ENCODE measurements around the gene GPT2.
"Not testable (repeated sequence)": the region's sequence is repeated elsewhere in the genome, so short reads cannot be mapped to it uniquely, and the experiment has no call there.

Gene GPT2

DNA sequence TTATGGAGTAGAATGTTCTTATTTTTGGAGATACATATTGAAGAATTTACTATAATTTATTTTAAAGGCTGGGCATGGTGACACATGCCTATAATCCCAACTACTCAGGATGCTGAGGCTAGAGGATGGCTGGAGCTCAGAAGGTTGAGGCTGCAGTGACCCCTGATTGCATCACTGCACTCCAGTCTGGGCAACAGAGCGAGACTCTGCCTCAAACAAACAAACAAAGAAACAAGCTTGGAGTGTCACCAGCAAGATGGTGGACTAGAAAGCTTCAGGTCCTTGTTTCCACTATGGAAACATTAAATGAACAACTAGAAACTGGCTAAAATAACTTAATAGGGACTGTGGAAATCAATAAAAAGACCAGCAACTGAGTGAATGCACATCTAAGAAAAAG lies 17.9 kb upstream of the GPT2 start:
- no peak for DNase-seq (ENCODE audit: low read depth)

DNA sequence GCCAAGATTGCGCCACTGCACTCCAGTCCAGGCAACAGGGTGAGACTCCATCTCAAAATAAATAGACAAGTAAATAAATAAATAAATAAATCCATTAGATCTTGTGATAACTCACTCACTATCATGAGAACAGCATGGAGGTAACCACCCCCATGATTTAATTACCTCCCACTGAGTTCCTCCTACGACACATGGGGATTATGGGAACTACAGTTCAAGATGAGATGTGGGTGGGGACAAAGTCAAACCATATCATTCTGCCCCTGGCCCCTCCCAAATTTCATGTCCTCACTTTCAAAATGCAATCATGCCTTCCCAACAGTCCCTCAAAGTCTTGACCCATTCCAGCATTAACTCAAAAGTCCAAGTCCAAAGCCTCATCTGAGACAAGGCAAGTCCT lies 16.7 kb upstream of the GPT2 start:
- DNase-seq (ENCODE audit: low read depth), result not testable (repeated sequence)

DNA sequence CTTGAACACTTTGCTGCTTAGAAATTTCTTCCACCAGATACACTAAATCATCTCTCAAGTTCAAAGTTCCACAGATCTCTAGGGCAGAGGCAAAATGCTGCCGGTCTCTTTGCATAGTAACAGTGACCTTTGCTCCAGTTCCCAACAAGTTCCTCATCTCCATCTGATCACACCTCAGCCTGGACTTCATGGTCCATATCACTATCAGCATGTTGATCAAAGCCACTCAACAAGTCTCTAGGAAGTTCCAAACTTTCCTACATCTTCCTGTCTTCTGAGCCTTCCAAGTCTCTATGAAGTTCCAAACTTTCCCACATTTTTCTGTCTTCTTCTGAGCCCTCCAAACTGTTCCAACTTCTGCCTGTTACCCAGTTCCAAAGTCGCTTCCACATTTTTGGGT lies 15.3 kb upstream of the GPT2 start:
- DNase-seq (ENCODE audit: low read depth), result not testable (repeated sequence)

DNA sequence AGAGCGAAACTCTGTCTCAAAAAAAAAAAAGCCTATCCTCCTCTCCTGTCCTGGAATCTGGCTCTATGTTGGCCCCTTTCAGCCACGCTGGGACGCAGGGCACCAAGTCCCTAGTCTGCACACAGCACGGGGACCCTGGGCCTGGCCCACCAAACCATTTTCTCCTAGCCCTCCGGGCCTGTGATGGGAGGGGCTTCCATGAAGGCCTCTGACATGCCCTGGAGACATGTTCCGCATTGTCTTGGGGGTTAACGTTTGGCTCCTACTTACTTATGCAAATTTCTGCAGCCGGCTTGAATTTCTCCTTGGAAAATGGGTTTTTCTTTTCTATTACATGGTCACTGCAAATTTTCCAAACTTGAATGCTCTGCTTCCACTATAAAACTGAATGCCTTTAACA lies 12.6 kb upstream of the GPT2 start:
- no peak for DNase-seq (ENCODE audit: low read depth)

DNA sequence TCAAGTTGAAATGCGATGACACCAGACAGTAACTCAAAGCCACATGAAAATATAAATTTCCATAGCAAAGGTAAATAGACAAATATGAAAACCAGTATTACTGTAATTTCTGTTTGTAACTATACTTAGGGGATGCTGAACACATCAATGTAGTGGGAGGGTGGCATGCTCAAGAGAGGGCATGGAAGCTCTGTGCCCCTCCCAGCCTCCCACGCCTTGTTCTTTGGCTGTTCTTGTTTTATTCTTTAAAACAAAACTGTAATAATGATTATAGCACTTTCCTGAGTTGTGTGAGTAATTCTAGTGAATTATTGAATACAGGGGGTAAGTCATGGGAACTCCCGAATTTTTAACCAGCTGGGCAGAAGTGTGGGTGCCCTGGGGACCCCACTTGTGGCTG lies 11.0 kb upstream of the GPT2 start:
- no peak for DNase-seq (ENCODE audit: low read depth)

DNA sequence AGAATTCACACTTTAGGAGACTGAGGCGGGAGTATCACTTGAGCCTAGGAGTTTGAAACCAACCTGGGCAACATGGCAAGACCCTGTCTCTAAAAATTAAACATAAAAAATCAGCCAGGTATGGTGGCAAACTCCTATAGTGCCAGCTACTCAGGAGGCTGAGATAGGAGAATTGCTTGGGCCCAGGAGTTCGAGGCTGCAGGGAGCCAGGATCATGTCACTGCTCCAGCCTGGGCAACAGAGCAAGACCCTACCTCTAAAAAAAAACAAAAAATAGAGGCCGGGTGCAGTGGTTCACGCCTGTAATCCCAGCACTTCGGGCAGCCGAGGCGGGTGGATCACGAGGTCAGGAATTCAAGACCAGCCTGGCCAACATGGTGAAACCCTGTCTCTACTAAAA lies 8.9 kb upstream of the GPT2 start:
- DNase-seq (ENCODE audit: low read depth), result no peak

DNA sequence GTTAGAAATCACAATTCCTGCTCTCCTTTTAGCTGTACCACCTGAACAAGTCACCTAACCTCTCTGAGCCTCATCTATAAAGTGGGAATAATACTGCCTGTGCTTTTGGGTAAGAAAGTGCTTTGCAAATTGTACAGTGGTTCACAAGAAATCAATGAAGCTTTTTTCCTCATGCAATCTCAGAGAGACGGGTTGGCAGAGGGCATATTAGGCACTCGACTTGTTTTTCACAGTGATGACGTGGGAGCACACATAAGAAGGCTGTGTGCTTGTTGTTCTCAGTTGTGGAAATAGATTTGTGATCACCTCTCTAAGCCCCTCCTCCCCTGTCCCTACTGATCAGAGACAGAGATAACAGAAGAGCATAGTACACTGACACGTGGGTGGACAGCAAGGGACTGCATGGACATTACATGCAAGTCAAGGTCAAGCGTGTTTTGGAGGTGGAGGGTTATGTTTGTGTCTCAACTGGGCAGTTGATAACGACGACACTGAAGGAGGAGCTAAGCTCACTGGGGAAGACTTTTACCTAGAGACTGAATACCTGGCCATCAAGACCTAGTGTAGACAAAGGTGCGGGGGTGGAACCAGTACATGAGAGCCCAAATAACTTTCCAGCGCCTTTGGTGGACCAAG lies 1.7 kb upstream of the GPT2 start:
- no peak for DNase-seq (ENCODE audit: low read depth)

DNA sequence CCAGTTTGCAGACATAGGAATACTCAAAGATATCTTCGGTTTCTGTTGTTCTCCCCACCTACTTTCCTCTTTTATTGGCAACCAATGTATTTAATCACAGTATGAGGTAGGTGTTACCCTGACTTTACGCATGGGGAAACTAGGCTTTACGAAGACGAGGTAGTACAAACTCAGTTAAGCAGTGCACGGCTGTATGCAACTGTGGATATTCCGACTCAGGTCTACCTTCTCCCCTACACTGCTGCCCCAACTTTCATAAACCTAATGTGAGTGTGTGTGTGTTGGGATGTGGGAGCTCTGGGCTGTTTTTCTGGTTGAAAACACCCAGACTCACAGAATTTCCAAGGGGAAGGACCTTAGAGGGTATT lies 1.2 kb upstream of the GPT2 start:
- DNase-seq (ENCODE audit: low read depth), result no peak

DNA sequence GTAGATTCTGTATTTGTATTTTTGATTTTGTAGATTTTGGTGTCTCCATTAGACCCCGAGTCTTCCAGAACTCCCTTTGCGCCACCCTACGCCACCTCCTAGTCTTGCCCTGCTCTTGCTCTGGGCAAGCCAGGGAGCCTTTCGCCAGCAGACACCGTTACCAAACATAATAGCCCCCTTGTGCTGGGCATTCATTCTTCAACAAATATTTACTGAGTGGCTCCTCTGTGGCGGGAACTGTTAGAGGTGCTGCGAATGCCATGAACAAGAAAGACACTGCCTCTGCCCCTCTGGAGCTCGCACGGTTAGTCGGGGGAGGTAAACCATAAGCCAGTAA lies 841 bp upstream of the GPT2 start:
- DNase-seq (ENCODE audit: low read depth), result no peak

DNA sequence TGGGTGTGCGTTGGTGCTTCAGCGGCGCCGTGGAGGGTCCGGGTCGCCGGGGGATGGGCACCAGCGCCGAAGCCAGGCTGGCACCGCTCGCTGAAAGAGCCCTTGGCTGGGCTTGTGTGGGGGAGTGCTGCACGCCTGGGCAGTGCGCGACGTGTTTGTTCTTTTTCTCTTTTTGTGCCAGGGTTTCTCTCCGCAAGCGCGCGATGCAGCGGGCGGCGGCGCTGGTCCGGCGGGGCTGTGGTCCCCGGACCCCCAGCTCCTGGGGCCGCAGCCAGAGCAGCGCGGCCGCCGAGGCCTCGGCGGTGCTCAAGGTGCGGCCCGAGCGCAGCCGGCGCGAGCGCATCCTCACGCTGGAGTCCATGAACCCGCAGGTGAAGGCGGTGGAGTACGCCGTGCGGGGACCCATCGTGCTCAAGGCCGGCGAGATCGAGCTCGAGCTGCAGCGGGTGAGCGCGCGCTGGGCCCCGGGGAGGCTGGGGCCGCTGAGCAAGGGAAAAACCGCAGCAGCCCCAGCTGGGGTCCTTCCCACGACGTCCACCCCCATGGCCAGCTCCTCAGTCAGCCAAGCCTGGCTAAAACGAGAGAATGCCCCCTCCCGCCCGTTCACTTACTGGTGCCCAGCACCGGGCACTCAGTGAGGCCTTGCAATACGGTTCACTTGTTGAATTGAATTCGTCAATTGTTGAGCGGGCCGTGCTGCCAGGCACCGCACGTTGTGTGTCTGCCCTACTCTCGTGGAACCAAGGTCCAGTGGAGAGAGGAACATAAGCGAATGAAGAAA lies 541 bp downstream of the GPT2 start:
- DNase-seq (ENCODE audit: low read depth), result peak; percentile 35

DNA sequence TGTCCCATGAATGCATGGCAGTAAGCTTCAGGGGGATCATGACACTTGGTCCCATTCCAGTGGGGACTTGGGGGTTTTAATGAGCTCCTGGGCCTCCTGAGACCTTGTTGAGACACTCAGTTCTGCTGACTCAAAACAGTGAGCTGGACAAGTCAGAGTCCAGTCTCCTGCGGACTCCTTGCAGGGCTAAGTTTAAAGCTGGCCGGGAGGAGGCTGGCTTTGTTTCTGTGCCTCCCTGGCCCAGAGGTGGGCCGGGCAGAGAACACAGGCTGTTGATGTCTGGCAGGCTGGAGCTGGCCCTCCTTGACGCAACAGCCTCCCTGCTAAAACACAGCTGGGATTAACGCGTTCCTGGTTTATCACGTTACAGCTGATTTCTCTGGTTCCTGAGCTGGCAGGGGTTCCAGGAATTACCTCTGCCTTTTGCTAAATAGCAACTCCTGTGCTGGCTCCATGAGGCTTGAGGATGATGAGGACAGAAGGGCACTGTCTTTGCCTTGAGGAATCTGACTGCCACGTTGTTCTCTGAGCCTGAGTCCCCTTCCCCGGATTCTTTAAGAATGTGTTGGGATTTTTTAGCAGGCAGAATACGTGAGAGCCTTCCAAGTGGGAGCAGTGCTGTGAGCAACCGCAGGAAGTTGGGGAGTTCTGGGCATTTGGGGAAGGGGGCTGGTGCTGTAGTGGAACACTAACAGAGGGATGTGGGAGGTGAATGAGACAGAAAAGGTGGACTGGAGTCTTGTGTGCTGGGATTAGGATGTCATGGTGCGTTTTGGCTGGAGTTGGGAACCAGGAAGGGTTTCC lies 2.0 kb downstream of the GPT2 start:
- DNase-seq (ENCODE audit: low read depth), result peak; percentile 36

DNA sequence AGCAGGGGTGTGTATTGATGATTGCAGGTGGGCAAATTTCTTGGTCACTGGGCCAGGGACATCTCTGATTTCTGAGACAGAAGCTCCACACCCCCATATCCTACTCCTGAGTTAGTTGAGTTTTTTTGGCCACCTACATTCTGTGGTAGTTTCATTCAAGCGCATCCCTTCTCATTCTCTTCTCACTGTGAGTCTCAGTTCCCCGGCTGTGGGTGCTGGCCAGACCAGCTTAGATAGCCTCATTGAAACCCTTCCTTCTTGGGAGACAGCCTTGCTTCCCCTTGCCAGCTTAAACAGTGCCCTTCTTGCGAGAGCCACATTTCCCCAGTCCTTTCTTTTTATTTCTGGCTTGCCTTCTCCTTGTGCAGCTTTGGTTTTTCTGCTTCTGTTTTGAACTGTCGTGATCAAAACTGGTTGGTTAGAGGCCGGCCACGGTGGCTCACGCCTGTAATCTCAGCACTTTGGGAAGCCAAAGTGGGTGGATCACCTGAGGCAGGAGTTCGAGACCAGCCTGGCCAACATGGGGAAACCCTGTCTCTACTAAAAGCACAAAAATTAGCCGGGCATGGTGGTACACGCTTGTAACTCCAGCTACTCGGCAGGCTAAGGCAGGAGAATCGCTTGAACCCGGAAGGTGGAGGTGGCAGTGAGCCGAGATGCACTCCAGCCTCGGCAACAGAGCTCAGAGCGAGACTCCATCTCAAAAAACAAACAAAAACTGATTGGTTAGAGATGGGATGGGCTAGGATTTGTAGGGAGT lies 2.8 kb downstream of the GPT2 start:
- DNase-seq (ENCODE audit: low read depth), result no peak

DNA sequence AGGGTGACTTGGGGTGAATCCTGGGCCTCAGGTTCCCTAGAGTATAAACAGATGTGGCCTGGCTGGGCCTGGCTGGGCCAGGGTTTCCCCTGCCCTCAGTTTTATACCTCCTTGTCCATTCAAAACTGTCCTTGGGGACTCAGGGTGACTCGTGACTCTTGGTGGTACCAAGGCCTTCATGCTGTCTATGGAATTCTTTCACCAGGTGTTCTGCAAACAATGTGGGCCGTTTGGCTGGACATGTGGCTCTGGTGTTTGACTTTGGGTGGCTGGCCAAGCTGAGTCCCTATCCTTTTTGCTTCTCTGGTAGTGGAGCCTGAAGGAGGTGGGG lies 3.3 kb downstream of the GPT2 start:
- no peak for DNase-seq (ENCODE audit: low read depth)

DNA sequence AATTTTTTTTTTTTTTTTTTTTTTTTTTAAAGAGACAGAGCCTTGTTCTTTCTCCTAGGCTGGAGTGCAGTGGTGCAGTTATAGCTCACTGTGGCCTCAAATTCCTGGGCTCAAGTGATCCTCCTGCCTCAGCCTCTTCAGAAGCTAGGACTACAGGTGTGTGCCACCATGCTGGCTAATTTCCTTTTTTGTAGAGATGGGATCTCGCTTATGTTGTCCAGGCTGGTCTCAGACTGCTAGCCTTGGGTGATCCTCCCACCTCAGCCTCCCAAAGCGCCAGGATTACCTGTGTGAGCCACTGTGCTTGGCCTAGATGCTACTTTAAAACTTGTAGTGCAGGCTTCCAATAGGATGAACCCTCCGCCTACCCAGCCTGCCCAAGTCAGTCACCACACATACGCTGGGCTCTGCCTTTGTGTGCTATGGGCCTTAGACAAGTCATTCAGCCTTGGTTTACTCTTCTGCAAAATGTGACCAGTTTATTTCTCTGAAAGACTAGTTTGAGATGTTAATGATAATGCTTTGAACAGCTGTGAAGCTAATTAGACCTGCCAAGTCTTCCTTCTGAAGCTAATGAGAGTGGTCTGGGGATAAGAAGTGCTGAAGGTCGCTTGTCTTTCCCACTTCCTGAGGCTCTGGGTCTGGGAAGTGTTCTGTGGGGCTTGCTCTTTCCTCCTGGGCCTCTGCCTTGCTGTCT lies 5.2 kb downstream of the GPT2 start:
- no peak for DNase-seq (ENCODE audit: low read depth)

DNA sequence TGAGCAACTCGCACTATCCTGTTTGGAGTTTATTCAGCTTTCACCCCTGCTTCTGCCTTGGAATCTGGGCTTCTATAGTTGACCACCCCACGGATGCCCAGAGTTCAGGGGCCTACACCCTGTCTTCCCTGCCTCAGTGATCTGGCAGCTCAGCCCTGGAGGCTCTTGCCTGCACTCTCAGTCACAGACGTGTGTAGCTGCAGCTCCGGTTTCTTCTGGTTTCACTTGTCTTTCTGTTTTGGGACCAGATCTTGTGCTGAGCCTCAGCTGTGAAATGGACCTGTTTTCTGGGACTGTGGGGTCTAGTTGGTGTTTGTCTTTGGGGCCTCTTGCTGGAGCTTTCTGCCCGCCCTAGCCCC lies 5.8 kb downstream of the GPT2 start:
- DNase-seq (ENCODE audit: low read depth), result no peak

DNA sequence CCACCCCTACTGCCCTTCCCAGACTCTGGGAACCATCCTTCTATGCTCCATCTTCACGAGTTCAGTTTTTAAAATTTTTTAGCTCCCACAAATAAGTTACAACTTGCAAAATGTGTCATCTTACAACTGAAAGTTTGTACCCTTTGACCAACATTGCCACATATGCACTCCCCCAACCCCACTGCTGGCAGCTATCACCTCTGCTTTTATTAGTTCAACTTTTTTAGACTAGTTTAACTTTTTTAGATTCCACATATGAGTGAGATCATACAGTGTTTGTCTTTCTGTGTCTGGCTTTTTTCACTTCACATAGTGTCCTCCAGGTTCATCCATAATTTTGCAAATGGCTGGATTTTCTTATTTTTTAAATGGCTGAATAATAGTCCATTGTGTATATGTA lies 7.7 kb downstream of the GPT2 start:
- no peak for DNase-seq (ENCODE audit: low read depth)

DNA sequence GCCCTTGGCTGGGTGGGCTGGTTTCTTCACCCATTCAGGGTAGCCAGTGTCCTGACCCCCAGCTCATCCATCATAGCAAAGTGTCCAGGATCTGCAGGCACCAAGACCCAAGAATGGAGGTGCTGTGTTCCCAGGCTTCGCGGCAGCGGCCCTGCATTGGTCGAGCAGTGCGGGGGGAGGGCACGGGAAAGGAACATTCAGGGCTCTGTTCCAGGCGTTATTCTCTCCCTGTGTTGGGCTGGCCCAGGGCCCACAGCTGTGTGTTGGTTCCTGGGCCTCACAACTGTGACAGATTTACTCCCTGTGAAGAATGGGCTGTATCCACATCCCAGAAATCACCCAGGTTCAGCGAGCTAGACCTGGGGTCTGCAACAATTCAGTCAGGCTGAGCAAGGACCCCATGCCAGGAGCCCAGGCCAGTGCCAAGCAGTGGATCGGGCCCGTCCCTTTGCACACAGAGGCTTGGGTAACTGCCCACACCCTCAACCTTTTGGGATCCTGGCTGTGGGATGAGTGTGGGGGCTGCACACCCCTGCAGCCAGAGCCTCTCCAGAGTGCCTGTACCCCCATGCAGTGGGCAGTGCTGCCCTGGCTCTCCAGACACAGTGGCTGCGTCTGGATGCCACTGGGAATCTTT lies 10.0 kb downstream of the GPT2 start:
- DNase-seq (ENCODE audit: low read depth), result no peak

DNA sequence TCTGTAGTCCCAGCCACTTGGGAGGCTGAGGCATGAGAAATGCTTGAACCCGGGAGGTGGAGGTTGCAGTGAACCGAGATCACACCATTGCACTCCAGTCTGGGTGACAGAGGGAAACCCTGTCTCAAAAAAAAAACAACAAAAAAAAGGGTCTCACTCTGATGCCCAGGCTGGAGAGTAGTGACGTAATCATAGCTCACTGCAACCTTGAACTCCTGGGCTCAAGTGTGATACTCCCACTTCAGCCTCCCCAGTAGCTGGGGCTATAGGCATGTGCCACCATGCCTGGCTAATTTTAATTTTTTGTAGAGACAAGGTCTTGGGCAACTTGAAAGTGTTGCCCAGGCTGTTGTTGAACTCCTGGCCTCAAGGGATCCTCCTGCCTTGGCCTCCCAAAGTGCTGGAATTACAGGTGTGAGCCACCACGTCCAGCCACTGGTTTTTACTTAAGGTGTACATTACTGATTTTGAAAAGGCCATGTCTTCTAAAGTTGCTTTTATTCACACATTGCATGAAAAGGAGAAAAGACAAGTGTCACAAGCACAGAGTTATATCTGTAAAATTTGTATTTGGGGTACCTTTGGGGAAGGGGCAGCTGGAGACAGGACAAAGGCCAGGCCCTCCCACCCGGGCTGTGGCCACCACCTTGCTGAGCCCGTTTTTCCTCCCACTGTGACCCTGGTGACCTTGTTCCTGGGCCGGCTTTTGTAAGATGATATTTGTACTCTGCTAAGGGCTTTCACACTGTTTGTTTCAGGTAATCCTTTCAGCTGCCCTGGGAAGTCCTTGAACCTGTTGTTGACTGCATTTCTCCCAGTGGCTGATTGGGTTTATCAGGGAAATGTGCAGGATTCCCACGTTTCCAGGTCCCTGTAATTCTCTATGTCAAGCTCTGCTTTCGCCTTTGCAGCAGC lies 11.5 kb downstream of the GPT2 start:
- DNase-seq (ENCODE audit: low read depth), result no peak

DNA sequence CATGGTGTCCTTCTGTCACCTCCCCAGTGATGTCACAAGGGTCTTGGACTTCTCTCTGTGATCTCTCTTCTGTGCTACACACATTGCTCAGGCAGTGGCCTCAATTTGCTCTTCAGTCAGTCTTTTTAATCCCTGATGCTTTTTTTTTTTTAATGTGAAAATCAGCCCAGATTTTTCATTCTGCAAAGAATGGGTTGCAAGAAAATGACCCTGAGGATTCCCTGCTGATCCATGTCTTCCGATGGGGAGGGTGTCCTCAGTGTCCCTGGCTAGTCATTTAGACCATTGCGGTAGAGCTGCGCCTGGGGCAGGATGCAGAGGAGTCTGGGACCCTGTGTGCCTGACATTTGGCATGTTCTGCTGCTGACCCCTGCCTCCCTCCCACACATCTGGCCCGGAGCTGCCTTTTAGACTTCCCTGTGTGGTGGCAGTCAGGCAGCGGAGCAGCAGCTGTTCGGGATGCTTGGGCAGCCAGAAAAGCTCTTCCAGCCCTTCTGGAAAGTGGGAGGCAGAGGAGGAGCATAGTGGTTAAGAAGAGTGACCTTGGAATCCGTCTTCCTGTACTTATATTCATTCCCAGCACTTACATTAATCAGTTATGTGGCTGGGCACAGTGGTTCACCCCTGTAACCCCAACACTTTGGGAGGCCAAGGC lies 12.3 kb downstream of the GPT2 start:
- DNase-seq (ENCODE audit: low read depth), result no peak

DNA sequence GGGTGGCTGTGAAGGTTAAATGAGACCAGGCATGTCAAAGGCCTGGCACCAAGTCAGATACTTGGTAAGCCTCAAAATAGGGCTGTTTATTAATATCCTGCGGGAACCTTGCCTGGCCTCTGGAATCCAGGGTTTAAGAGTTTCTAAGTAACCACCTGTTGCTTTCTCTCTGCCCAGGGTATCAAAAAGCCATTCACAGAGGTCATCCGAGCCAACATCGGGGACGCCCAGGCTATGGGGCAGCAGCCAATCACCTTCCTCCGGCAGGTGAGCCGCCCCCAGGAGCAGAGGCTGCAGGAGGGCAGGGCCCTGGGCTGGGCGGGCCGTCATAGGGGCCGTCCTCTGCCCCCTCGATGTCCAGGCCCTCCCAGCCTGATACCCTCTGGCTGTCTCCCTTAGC lies 13.3 kb downstream of the GPT2 start:
- no peak for DNase-seq (ENCODE audit: low read depth)

All from iris pigment epithelial cell (primary cell).